Ishikawa (cell line): ENCODE results near the gene FANCE.

ENCODE experiments used
- CEBPB ChIP-seq: IDR thresholded peaks from 2 replicates; pipeline ENCODE4 v1.6.1; 2012
- CREB1 ChIP-seq: IDR thresholded peaks from 2 replicates; pipeline ENCODE4 v1.6.1; 2012; ENCODE audit warnings: low read depth
- EGR1 ChIP-seq: IDR thresholded peaks from 2 replicates; pipeline ENCODE4 v1.6.1; 2012
- EP300 ChIP-seq: IDR thresholded peaks from 2 replicates; pipeline ENCODE4 v1.6.1; 2012; ENCODE audit warnings: borderline replicate concordance
- NFIC ChIP-seq: IDR thresholded peaks from 2 replicates; pipeline ENCODE4 v1.6.1; 2012
- RAD21 ChIP-seq: IDR thresholded peaks from 2 replicates; pipeline ENCODE4 v1.6.1; 2012; ENCODE audit warnings: low read depth
- REST ChIP-seq: IDR thresholded peaks from 2 replicates; pipeline ENCODE4 v1.6.1; 2012; ENCODE audit warnings: low read depth, mild to moderate bottlenecking
- TAF1 ChIP-seq: IDR thresholded peaks from 2 replicates; pipeline ENCODE4 v1.6.1; 2012; ENCODE audit warnings: low read depth, mild to moderate bottlenecking
- TCF12 ChIP-seq: IDR thresholded peaks from 2 replicates; pipeline ENCODE4 v1.6.1; 2012; ENCODE audit warnings: low read depth
- TEAD4 ChIP-seq: IDR thresholded peaks from 2 replicates; pipeline ENCODE4 v1.6.1; 2012
- USF1 ChIP-seq: IDR thresholded peaks from 2 replicates; pipeline ENCODE4 v1.6.1; 2012
- YY1 ChIP-seq: IDR thresholded peaks from 2 replicates; pipeline ENCODE4 v1.6.1; 2012; ENCODE audit warnings: low read depth
- ZBTB7A ChIP-seq: IDR thresholded peaks from 2 replicates; pipeline ENCODE4 v1.6.1; 2012; ENCODE audit warnings: low read depth
- TF ChIP-seq, protein P1 (sequence below): IDR thresholded peaks from 2 replicates; pipeline ENCODE4 v1.6.1; 2012

- no peak for TF ChIP-seq CREB1
- no peak for TF ChIP-seq EGR1
- TF ChIP-seq EP300, result no peak
- TF ChIP-seq RAD21, result no peak
- no peak for TF ChIP-seq TAF1
- TF ChIP-seq, protein P1, sequence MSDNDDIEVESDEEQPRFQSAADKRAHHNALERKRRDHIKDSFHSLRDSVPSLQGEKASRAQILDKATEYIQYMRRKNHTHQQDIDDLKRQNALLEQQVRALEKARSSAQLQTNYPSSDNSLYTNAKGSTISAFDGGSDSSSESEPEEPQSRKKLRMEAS, result no peak
- no peak for TF ChIP-seq REST
- TF ChIP-seq YY1, result no peak
- no peak for TF ChIP-seq TEAD4
- no peak for TF ChIP-seq TCF12
- no peak for TF ChIP-seq ZBTB7A
- TF ChIP-seq CEBPB, result no peak
- no peak for TF ChIP-seq NFIC
- TF ChIP-seq USF1, result no peak
Observed at GRCh38 chr6:35448191-35448590, 3.9 kb upstream of the FANCE start.
